Measurements from ENCODE around the gene C6orf141. TPM values are rescaled to one million over a fixed set of nuclear protein-coding genes. Genes with fewer than 3 reads are reported as not detected.

C6orf141 gene
- total and polyA plus RNA-seq, 2 experiments from 2014 or later = 5.2 to 6.4 TPM

DNA sequence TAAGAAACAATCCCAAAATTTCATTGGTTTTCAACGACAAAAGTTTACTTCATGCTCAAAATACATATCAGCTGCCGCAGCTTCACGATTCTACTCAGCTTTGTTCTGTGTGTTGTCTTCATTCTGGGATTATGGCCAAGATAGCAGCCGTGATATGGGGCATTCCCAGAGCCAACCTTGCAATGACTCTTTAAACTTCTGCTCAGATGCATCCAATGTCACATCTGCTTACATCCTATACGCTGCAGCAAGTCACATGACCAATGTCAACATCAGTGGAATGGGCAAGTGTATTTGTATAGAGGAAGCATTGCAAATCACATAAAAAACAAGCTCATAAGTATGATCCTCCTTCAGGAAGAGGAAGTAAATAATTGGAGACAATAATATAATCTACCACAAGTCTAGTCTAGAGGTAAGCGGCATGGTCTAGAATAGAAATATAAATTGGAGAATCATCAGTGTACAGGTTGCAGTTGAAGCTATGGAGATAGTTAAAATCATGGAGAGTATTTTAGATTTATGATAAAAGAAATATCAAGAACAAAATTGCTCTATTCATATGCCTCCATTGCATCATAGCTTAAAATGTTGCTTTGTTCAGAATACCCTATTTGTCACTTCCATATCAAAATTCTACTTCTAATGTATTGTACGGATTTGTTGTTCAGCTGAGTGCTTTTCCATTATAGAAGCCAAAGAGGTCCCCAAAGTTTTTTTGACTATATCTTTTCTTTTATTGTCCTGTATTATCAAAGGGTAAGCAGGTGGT is 7.2 kb upstream of the C6orf141 start (continued):
- TF ChIP-seq, protein P1, sequence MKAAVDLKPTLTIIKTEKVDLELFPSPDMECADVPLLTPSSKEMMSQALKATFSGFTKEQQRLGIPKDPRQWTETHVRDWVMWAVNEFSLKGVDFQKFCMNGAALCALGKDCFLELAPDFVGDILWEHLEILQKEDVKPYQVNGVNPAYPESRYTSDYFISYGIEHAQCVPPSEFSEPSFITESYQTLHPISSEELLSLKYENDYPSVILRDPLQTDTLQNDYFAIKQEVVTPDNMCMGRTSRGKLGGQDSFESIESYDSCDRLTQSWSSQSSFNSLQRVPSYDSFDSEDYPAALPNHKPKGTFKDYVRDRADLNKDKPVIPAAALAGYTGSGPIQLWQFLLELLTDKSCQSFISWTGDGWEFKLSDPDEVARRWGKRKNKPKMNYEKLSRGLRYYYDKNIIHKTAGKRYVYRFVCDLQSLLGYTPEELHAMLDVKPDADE (IDR thresholded peaks at IDR 0.05) = no peak
- TF ChIP-seq EZH2 (IDR thresholded peaks at IDR 0.05; ENCODE audit: low read depth, unreplicated experiment) = no peak
- TF ChIP-seq, protein P2, sequence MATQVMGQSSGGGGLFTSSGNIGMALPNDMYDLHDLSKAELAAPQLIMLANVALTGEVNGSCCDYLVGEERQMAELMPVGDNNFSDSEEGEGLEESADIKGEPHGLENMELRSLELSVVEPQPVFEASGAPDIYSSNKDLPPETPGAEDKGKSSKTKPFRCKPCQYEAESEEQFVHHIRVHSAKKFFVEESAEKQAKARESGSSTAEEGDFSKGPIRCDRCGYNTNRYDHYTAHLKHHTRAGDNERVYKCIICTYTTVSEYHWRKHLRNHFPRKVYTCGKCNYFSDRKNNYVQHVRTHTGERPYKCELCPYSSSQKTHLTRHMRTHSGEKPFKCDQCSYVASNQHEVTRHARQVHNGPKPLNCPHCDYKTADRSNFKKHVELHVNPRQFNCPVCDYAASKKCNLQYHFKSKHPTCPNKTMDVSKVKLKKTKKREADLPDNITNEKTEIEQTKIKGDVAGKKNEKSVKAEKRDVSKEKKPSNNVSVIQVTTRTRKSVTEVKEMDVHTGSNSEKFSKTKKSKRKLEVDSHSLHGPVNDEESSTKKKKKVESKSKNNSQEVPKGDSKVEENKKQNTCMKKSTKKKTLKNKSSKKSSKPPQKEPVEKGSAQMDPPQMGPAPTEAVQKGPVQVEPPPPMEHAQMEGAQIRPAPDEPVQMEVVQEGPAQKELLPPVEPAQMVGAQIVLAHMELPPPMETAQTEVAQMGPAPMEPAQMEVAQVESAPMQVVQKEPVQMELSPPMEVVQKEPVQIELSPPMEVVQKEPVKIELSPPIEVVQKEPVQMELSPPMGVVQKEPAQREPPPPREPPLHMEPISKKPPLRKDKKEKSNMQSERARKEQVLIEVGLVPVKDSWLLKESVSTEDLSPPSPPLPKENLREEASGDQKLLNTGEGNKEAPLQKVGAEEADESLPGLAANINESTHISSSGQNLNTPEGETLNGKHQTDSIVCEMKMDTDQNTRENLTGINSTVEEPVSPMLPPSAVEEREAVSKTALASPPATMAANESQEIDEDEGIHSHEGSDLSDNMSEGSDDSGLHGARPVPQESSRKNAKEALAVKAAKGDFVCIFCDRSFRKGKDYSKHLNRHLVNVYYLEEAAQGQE (IDR thresholded peaks at IDR 0.05; ENCODE audit: unreplicated experiment) = no peak
- TF ChIP-seq ZNF331 (CRISPR knock-in tag; IDR thresholded peaks at IDR 0.05; ENCODE audit: low read depth) = no peak
- TF ChIP-seq EZH2phosphoT487 (IDR thresholded peaks at IDR 0.05; ENCODE audit: unreplicated experiment) = no peak
- no peak for TF ChIP-seq STAT1 (IDR thresholded peaks at IDR 0.05; ENCODE audit: unreplicated experiment)

DNA sequence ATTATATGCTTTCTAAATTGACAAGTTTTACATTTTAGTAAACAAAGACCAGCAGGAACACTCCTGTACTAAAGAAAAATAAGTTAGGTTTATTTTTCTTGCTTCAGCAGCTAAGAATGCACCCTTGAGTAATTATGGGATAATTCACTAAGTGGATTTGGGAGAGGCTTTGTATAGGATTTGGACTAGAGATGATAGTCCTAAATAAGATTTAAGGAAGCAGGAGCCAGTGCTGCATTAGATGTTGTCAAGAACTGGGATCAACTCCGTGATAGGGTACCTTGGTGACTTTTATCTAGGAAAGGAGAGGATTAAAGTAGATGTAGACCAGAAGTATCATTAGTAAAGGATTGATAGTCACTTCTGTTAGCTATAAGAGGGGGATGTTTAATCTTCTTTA is 4.1 kb upstream of the C6orf141 start:
- Histone ChIP-seq H3K27ac (ENCODE audit: low read depth) (no peak overlapping the region), H3K79me2 (replicated peaks; ENCODE audit: insufficient read depth) (no peaks in the 10 kb centered on the region), H3K4me1 (ENCODE audit: insufficient read depth) (peaks cover 8% of the 10 kb centered on the region; the same call in 1 of the 2 replicates), H3K36me3 (ENCODE audit: insufficient read depth) (no peaks in the 10 kb centered on the region), H3K4me3 (no peak overlapping the region), H3K4me2 (no peak overlapping the region), H3K9me2 (ENCODE audit: insufficient read depth) (no peaks in the 10 kb centered on the region), H2AFZ (no peak overlapping the region), H4K20me1 (replicated peaks; ENCODE audit: insufficient read depth) (no peaks in the 10 kb centered on the region), H3F3A (replicated peaks; ENCODE audit: low read depth) (peaks cover 7% of the 10 kb centered on the region; the same call in 1 of the 2 replicates), H3K27me3 (ENCODE audit: insufficient read depth) (peaks cover 26% of the 10 kb centered on the region)
- H3K27me3 Mint-ChIP-seq (ENCODE audit: insufficient read depth, low read depth, poor library complexity) = peaks cover 23% of the 10 kb centered on the region
- H3K4me1 Mint-ChIP-seq = peaks cover 20% of the 10 kb centered on the region
- no peak overlapping the region for H3K4me3 Mint-ChIP-seq
- DNase-seq (ENCODE audit: low spot score) = no peak
- H3K27ac Mint-ChIP-seq = no peak overlapping the region
- no peaks in the 10 kb centered on the region for H3K36me3 Mint-ChIP-seq (ENCODE audit: low read depth)
- ATAC-seq = no peak
- TF ChIP-seq, protein P3, sequence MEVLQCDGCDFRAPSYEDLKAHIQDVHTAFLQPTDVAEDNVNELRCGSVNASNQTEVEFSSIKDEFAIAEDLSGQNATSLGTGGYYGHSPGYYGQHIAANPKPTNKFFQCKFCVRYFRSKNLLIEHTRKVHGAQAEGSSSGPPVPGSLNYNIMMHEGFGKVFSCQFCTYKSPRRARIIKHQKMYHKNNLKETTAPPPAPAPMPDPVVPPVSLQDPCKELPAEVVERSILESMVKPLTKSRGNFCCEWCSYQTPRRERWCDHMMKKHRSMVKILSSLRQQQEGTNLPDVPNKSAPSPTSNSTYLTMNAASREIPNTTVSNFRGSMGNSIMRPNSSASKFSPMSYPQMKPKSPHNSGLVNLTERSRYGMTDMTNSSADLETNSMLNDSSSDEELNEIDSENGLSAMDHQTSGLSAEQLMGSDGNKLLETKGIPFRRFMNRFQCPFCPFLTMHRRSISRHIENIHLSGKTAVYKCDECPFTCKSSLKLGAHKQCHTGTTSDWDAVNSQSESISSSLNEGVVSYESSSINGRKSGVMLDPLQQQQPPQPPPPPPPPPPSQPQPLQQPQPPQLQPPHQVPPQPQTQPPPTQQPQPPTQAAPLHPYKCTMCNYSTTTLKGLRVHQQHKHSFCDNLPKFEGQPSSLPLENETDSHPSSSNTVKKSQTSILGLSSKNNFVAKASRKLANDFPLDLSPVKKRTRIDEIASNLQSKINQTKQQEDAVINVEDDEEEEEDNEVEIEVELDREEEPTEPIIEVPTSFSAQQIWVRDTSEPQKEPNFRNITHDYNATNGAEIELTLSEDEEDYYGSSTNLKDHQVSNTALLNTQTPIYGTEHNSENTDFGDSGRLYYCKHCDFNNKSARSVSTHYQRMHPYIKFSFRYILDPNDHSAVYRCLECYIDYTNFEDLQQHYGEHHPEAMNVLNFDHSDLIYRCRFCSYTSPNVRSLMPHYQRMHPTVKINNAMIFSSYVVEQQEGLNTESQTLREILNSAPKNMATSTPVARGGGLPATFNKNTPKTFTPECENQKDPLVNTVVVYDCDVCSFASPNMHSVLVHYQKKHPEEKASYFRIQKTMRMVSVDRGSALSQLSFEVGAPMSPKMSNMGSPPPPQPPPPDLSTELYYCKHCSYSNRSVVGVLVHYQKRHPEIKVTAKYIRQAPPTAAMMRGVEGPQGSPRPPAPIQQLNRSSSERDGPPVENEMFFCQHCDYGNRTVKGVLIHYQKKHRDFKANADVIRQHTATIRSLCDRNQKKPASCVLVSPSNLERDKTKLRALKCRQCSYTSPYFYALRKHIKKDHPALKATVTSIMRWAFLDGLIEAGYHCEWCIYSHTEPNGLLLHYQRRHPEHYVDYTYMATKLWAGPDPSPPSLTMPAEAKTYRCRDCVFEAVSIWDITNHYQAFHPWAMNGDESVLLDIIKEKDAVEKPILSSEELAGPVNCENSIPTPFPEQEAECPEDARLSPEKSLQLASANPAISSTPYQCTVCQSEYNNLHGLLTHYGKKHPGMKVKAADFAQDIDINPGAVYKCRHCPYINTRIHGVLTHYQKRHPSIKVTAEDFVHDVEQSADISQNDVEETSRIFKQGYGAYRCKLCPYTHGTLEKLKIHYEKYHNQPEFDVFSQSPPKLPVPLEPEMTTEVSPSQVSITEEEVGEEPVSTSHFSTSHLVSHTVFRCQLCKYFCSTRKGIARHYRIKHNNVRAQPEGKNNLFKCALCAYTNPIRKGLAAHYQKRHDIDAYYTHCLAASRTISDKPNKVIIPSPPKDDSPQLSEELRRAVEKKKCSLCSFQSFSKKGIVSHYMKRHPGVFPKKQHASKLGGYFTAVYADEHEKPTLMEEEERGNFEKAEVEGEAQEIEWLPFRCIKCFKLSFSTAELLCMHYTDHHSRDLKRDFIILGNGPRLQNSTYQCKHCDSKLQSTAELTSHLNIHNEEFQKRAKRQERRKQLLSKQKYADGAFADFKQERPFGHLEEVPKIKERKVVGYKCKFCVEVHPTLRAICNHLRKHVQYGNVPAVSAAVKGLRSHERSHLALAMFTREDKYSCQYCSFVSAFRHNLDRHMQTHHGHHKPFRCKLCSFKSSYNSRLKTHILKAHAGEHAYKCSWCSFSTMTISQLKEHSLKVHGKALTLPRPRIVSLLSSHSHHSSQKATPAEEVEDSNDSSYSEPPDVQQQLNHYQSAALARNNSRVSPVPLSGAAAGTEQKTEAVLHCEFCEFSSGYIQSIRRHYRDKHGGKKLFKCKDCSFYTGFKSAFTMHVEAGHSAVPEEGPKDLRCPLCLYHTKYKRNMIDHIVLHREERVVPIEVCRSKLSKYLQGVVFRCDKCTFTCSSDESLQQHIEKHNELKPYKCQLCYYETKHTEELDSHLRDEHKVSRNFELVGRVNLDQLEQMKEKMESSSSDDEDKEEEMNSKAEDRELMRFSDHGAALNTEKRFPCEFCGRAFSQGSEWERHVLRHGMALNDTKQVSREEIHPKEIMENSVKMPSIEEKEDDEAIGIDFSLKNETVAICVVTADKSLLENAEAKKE (CRISPR knock-in tag; IDR thresholded peaks at IDR 0.05) = no peak
- TF ChIP-seq STAT1 (IDR thresholded peaks at IDR 0.05; ENCODE audit: unreplicated experiment) = no peak
- TF ChIP-seq, protein P4, sequence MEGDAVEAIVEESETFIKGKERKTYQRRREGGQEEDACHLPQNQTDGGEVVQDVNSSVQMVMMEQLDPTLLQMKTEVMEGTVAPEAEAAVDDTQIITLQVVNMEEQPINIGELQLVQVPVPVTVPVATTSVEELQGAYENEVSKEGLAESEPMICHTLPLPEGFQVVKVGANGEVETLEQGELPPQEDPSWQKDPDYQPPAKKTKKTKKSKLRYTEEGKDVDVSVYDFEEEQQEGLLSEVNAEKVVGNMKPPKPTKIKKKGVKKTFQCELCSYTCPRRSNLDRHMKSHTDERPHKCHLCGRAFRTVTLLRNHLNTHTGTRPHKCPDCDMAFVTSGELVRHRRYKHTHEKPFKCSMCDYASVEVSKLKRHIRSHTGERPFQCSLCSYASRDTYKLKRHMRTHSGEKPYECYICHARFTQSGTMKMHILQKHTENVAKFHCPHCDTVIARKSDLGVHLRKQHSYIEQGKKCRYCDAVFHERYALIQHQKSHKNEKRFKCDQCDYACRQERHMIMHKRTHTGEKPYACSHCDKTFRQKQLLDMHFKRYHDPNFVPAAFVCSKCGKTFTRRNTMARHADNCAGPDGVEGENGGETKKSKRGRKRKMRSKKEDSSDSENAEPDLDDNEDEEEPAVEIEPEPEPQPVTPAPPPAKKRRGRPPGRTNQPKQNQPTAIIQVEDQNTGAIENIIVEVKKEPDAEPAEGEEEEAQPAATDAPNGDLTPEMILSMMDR (conservative IDR thresholded peaks at IDR 0.05; ENCODE audit: low read depth in 2 of 2) = no peak
- no peak for TF ChIP-seq EZH2 (IDR thresholded peaks at IDR 0.05; ENCODE audit: low read depth, unreplicated experiment)
- TF ChIP-seq CREB1 (CRISPR knock-in tag; IDR thresholded peaks at IDR 0.05; ENCODE audit: low read depth) = no peak
- no peak for TF ChIP-seq EZH2phosphoT487 (IDR thresholded peaks at IDR 0.05; ENCODE audit: unreplicated experiment)
- TF ChIP-seq NANOG (IDR thresholded peaks at IDR 0.05; ENCODE audit: borderline replicate concordance) = no peak
- TF ChIP-seq JUNB (IDR thresholded peaks at IDR 0.05; ENCODE audit: unreplicated experiment) = no peak
- TF ChIP-seq ZNF114 (CRISPR knock-in tag; IDR thresholded peaks at IDR 0.05) = no peak
- no peaks in the 10 kb centered on the region for H3K9me3 Mint-ChIP-seq

Data from GM23338 (cell line).